Stimulated activated CD8-positive, alpha-beta memory T cell treated with anti-CD3 and anti-CD28 coated beads, Interleukin-12 subunit alpha, Interleukin-12 subunit beta, amount 100 ng/mL, for 4 hours (primary cell): Measurements from ENCODE around the gene DIS3.
"Not testable (repeated sequence)": the region's sequence is repeated elsewhere in the genome, so short reads cannot be mapped to it uniquely, and the experiment has no call there.

ENCODE experiments used
- DNase-seq: peaks from one replicate; pipeline ENCODE4 v3.0.0-alpha.2; 2020; ENCODE audit warnings: low read depth

The DIS3 gene

GRCh38 chr13:72740015-72740414, 41.7 kb downstream of the DIS3 start:
- DNase-seq, result no peak

DNA sequence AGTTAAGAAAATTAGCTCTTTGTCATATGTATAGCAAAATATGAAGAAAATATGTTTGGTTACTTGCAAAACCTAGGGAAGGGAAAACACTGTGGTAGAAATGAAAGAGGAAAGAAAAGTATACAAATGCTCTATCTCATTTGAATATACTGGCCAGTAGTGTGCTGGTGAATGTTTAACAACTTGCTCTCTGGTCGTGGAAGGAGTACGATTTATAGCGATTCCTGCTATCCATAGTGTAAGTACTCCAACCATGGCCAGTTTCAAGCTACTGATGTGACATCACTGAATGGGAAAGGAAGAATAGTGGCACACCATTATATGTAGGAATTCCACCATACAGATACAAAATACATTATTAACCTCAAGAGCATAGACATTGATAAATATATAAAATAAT, 44.7 kb downstream of the DIS3 start:
- DNase-seq, result no peak

DNA sequence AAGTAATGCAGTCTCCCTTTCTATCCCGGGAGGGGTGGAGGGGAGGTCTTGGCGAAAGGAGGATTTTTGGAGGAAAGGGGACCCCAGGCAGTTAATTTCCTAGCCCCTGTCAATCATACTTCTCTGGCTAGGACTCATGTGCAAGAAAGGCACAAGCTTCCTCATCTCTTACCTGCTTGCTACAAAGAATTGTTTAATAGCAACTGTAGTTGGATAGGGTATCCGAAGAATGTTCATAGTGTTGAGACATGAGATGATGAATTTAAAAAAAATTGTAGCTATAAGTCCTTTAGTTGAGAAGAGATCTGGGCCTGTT, 53.5 kb downstream of the DIS3 start:
- DNase-seq, result no peak

DNA sequence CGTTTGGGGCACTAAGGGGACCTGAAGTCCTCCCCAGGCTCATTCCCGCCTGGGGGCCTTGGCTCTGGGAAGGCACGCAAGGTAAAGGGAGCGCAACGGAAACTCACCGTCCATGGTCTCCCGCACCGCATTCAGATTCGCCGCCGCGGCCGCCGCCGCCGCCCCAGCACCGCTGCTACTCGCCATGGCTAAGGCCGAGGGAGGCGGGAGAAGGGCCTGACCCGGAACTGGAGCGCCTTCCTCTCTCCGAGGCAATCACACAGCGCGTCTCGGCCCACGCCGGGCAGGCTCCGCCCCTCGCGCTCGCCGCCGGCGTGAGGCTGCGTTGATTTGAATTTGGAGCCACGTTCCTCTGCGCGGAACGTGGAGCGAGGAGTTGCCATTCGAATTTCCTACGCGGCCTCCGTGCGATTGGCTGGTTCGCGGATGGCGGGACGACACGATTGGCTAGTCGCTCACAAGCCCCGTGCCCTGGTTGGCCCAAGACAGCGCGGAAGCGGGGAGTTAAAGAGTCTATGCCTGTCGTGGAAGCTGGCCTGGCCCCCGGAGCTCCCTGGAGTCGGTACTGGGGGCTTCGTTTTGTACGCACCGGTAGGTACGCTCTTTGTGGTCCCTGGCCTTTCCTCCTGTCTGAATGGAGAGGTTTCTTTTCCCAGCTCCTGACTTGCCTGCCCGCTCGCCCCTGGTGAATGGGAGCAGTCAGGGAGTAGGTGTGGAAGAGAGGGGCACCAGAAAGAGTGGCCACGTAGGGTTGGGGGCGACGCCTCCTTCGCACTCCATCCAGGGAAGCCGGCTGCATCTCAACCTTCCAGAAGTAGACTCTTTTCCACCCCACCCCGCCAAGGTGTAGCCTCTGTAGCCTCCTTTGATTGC, 54.0 kb downstream of the DIS3 start, which contains the start of the genes BORA and MZT1:
Gene BORA (plus strand): TSS at position 507 of the 873 bp plus-strand sequence. CDS start 1,018 bp downstream, outside the sequence.
Gene MZT1 (minus strand): TSS at position 213 of the 873 bp plus-strand sequence. CDS start 27 bp downstream, at position 186.
- DNase-seq, result peak; percentile 94

GRCh38 chr13:72726726-72727416, 54.8 kb downstream of the DIS3 start:
- no peak for DNase-seq

GRCh38 chr13:72726185-72726584, 55.5 kb downstream of the DIS3 start:
- not testable (repeated sequence) for DNase-seq

- DNase-seq, result no peak
Observed at GRCh38 chr13:72716776-72717175, 64.9 kb downstream of the DIS3 start.
